Measurements from ENCODE around the gene FSTL4.
"Not testable (repeated sequence)": the region's sequence is repeated elsewhere in the genome, so short reads cannot be mapped to it uniquely, and the experiment has no call there.

The FSTL4 gene

GRCh38 chr5:133552925-133553525 lies 59.3 kb downstream of the FSTL4 start:
- no peak for DNase-seq (ENCODE audit: low spot score)

GRCh38 chr5:133546500-133546899 lies 65.8 kb downstream of the FSTL4 start:
- no peak for DNase-seq (ENCODE audit: low spot score)

GRCh38 chr5:133544346-133544745 lies 68.0 kb downstream of the FSTL4 start:
- DNase-seq (ENCODE audit: low spot score) = no peak

GRCh38 chr5:133539818-133540217 lies 72.5 kb downstream of the FSTL4 start:
- no peak for DNase-seq (ENCODE audit: low spot score)

GRCh38 chr5:133538718-133539117 lies 73.6 kb downstream of the FSTL4 start:
- DNase-seq (ENCODE audit: low spot score) = no peak

- DNase-seq (ENCODE audit: low spot score) = not testable (repeated sequence)
Measured at GRCh38 chr5:133535241-133535929, 77.0 kb downstream of the FSTL4 start.

- DNase-seq (ENCODE audit: low spot score) = no peak
Measured at GRCh38 chr5:133534566-133534965, 77.8 kb downstream of the FSTL4 start.

- no peak for DNase-seq (ENCODE audit: low spot score)
Measured at GRCh38 chr5:133533541-133533940, 78.8 kb downstream of the FSTL4 start.

- no peak for DNase-seq (ENCODE audit: low spot score)
Measured at GRCh38 chr5:133531594-133531993, 80.7 kb downstream of the FSTL4 start.

GRCh38 chr5:133531178-133531577 lies 81.2 kb downstream of the FSTL4 start:
- no peak for DNase-seq (ENCODE audit: low spot score)

- DNase-seq (ENCODE audit: low spot score) = no peak
Measured at GRCh38 chr5:133530270-133530669, 82.1 kb downstream of the FSTL4 start.

- DNase-seq (ENCODE audit: low spot score) = no peak
Measured at GRCh38 chr5:133528841-133529240, 83.5 kb downstream of the FSTL4 start.

- DNase-seq (ENCODE audit: low spot score) = no peak
Measured at GRCh38 chr5:133527311-133527710, 85.0 kb downstream of the FSTL4 start.

GRCh38 chr5:133526368-133526767 lies 86.0 kb downstream of the FSTL4 start:
- DNase-seq (ENCODE audit: low spot score) = no peak

- no peak for DNase-seq (ENCODE audit: low spot score)
Measured at GRCh38 chr5:133525126-133525525, 87.2 kb downstream of the FSTL4 start.

GRCh38 chr5:133524666-133525065 lies 87.7 kb downstream of the FSTL4 start:
- DNase-seq (ENCODE audit: low spot score) = no peak

- no peak for DNase-seq (ENCODE audit: low spot score)
Measured at GRCh38 chr5:133523961-133524586, 88.3 kb downstream of the FSTL4 start.

- no peak for DNase-seq (ENCODE audit: low spot score)
Measured at GRCh38 chr5:133523013-133523658, 89.2 kb downstream of the FSTL4 start.

- no peak for DNase-seq (ENCODE audit: low spot score)
Measured at GRCh38 chr5:133521801-133522200, 90.5 kb downstream of the FSTL4 start.

- no peak for DNase-seq (ENCODE audit: low spot score)
Measured at GRCh38 chr5:133520991-133521706, 91.2 kb downstream of the FSTL4 start.

- DNase-seq (ENCODE audit: low spot score) = no peak
Measured at GRCh38 chr5:133520062-133520461, 92.3 kb downstream of the FSTL4 start.

GRCh38 chr5:133519191-133519590 lies 93.2 kb downstream of the FSTL4 start:
- DNase-seq (ENCODE audit: low spot score) = no peak

All from putamen (tissue), 1 donor.